ENCODE results near the gene SPAG16.
"Not testable (repeated sequence)": the region's sequence is repeated elsewhere in the genome, so short reads cannot be mapped to it uniquely, and the experiment has no call there.

- TF ChIP-seq POLR2A, CTCF (IDR thresholded peaks at IDR 0.05): not testable (repeated sequence)
Measured at GRCh38 chr2:214062279-214062678, 778.0 kb downstream of the SPAG16 start.
